Effector memory CD4-positive, alpha-beta T cell (primary cell): ENCODE data around the gene PRPF40A.
A peak's percentile ranks its signal among the peaks of the same experiment; 100 is the strongest.
"Not testable (repeated sequence)": the region's sequence is repeated elsewhere in the genome, so short reads cannot be mapped to it uniquely, and the experiment has no call there.

Source experiments
- DNase-seq, 3 donors: peaks; one replicate each; pipeline ENCODE4 v3.0.0-alpha.2; 2020
- H3K27ac ChIP-seq: 2 replicates; pipeline ENCODE4 v1.7.0; 2013; ENCODE audit warnings: mild to moderate bottlenecking, low read length, moderate library complexity; ENCODE audit not compliant: insufficient read depth, poor library complexity, severe bottlenecking
- H3K27me3 ChIP-seq: replicated peaks from 2 replicates; pipeline ENCODE4 v1.7.0; 2013; ENCODE audit warnings: mild to moderate bottlenecking, low read length; ENCODE audit not compliant: insufficient read depth, control insufficient read depth, poor library complexity, severe bottlenecking
- H3K36me3 ChIP-seq: 2 replicates; pipeline ENCODE4 v1.7.0; 2013; ENCODE audit warnings: mild to moderate bottlenecking, low read length, moderate library complexity; ENCODE audit not compliant: control insufficient read depth, insufficient read depth
- H3K4me1 ChIP-seq: 2 replicates; pipeline ENCODE4 v1.7.0; 2013; ENCODE audit warnings: low read length, mild to moderate bottlenecking; ENCODE audit not compliant: control insufficient read depth, insufficient read depth, poor library complexity, severe bottlenecking
- H3K4me3 ChIP-seq: 2 replicates; pipeline ENCODE4 v1.7.0; 2013; ENCODE audit warnings: low read length, low read depth, mild to moderate bottlenecking; ENCODE audit not compliant: insufficient read depth, poor library complexity, severe bottlenecking
- H3K9me3 ChIP-seq: 2 replicates; pipeline ENCODE4 v1.7.0; 2013; ENCODE audit warnings: mild to moderate bottlenecking, low read length, moderate library complexity; ENCODE audit not compliant: control insufficient read depth
- total RNA-seq, 3 donors: gene quantifications; one replicate each; lab custom pipeline; 2026; lab: John Stamatoyannopoulos, UW

PRPF40A gene
- total RNA-seq: 176 to 187 (median 177) reads per million in 3 donors

DNA sequence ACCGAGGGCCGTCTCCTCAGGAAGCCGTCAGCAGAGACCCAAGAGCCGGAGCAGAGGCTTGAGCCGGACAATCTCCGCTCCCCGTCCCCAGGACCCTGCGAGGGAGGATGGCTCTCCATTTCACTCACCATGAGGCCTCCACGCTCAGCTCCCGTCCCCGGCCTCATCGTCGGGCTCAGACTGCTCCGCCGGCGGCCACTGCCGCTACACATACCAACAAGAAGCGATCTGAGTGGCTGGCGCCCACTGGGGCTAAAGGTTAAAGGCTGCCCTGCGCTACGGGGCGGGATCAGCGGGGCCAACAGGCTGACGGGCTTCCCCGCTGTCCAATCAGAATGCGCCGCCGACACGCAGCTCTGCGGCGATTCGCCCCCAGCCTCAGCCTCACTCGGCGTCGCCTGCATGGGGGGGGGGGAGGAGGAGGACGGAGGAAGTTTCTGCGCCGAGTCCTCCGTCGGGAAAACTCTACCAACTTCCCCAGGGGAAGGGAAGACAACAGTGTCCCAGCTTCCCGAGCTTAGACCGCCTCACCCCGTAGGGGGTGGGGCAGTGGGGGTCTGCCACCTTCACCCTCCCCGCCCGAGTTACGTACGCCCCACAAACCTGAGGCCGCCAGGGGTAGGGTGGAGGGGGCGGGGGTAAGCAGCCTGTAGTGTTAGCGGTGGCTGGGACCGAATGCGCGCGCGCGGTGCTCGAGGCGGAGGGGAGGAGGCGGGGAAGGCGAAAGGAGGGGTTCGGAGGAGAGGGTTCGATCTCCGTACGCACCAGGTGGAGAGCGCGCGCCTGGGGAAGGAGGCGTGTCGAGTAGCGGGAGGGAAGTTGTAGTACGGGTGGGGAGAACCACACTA, at the start of gene PRPF40A:
PRPF40A (minus strand) TSS at position 234 of the 848 bp plus-strand sequence; CDS start at position 212, 22 bp downstream.
- H3K9me3 ChIP-seq: no peaks in the 10 kb centered on the region
- H3K27me3 ChIP-seq: no peaks in the 10 kb centered on the region
- peak within 1 kb of the TSS; percentile 97 for H3K27ac ChIP-seq
- H3K36me3 ChIP-seq: peaks cover 18% of the 10 kb centered on the region
- peak within 1 kb of the TSS; percentile 100 for H3K4me3 ChIP-seq
- peak; percentile 97 to 98 (median 98) for DNase-seq
- H3K4me1 ChIP-seq: peaks cover 13% of the 10 kb centered on the region

DNA sequence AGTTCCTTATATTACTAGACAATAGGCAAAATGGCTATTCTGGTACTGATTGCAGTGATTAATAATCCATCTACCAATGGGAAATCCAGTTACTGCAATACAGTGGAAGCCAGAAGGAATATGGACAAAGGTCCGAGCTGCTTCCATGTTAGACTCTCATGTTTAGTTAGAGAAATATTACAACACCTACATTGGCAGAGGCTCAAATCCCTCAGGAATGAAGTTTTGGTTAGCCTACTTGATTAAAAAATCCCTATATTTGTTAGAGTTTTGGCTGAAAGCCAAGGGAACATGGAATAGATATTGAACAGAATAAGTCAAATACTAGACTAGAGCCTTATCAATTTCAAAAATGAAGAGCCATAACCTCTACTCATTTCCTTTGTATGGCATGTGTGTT, 49.7 kb upstream of the PRPF40A start:
- DNase-seq: no peak
- Histone ChIP-seq H3K27ac (no peak overlapping the region), H3K9me3 (no peaks in the 10 kb centered on the region), H3K4me3 (no peak overlapping the region), H3K36me3 (no peaks in the 10 kb centered on the region), H3K27me3 (no peaks in the 10 kb centered on the region), H3K4me1 (no peaks in the 10 kb centered on the region)

DNA sequence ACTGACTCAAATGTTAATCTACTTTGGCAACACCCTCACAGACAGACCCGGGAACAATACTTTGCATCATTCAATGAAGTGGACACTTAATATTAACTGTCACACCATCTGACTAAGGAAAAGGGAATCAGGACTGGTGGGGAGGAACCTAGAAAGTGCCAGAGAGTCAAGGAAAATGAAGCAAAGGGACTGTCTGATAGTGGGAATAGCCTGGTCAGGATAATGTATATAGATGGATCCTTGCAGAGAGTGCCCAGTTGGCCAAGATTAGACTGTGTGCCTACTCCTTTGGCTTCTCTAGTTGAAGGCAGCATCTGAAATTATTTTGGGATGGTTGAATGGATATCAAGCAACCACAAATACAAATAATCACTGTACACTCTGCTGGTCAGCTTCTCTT, 46.4 kb upstream of the PRPF40A start:
- Histone ChIP-seq H3K9me3 (no peaks in the 10 kb centered on the region), H3K4me1 (no peaks in the 10 kb centered on the region), H3K36me3 (no peaks in the 10 kb centered on the region), H3K27ac (no peak overlapping the region), H3K27me3 (no peaks in the 10 kb centered on the region), H3K4me3 (no peak overlapping the region)
- DNase-seq: no peak

DNA sequence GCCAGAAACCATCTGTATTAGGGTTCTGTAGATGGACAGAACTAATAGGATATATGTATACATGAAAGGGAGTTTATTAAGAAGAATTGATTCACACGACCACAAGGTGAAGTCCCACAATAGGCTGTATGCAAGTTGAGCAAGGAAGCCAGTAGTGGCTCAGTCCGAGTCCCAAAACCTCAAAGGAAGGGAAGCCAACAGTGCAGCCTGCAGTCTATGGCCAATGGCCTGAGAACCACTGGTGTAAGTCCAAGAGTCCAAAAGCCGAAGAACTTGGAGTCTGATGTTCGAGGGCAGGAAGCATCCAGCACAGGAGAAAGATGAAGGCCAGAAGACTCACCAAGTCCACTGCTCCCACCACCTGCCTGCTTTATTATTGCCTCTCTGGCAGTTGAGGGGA, 45.9 kb upstream of the PRPF40A start:
- not testable (repeated sequence) for H3K27ac ChIP-seq, H3K4me3 ChIP-seq, H3K9me3 ChIP-seq, H3K27me3 ChIP-seq, H3K36me3 ChIP-seq, H3K4me1 ChIP-seq, DNase-seq

DNA sequence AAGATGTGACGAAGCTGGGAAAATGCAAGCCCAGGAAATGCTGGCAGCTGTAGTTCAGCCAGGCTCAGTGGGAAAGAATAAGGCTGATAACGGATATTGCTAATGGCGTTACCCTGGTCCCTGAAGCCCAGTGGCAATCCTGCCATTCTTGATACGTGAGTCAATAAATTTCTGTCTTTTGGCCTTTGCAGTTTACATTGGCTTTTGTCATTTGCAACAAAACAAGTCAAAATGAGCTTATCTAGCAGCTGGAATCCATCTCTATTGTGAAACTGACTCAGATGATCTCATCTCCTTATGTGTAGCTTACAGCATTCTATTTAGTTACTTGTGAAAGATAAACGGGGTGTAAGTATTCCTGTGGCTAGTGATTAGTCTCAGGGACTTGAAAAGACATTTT, 44.9 kb upstream of the PRPF40A start:
- H3K36me3 ChIP-seq: no peaks in the 10 kb centered on the region
- no peak overlapping the region for H3K4me3 ChIP-seq
- no peaks in the 10 kb centered on the region for H3K27me3 ChIP-seq
- no peaks in the 10 kb centered on the region for H3K9me3 ChIP-seq
- no peak for DNase-seq
- no peak overlapping the region for H3K27ac ChIP-seq
- no peaks in the 10 kb centered on the region for H3K4me1 ChIP-seq

DNA sequence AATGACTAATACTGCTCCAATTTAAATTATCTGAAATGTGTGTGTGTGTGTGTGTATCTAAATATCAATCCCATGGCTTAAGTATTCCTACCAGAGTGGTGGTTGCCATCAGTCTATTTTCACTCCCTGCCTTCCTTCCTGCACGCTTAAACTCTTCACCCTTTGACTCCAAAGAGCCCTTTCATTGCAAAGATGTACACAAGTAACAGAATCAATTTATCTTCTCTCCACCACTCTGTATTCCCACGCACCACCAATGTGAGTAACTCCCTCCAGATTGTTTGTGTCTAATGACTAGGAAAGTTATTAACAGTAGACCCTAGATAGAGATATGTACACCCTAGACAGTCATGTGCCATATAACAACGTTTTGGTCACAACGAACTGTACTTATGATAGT, 44.0 kb upstream of the PRPF40A start:
- H3K9me3 ChIP-seq: no peaks in the 10 kb centered on the region
- no peak overlapping the region for H3K27ac ChIP-seq
- H3K27me3 ChIP-seq: no peaks in the 10 kb centered on the region
- H3K4me3 ChIP-seq: no peak overlapping the region
- no peak for DNase-seq
- H3K36me3 ChIP-seq: peaks cover 3% of the 10 kb centered on the region
- H3K4me1 ChIP-seq: no peaks in the 10 kb centered on the region

DNA sequence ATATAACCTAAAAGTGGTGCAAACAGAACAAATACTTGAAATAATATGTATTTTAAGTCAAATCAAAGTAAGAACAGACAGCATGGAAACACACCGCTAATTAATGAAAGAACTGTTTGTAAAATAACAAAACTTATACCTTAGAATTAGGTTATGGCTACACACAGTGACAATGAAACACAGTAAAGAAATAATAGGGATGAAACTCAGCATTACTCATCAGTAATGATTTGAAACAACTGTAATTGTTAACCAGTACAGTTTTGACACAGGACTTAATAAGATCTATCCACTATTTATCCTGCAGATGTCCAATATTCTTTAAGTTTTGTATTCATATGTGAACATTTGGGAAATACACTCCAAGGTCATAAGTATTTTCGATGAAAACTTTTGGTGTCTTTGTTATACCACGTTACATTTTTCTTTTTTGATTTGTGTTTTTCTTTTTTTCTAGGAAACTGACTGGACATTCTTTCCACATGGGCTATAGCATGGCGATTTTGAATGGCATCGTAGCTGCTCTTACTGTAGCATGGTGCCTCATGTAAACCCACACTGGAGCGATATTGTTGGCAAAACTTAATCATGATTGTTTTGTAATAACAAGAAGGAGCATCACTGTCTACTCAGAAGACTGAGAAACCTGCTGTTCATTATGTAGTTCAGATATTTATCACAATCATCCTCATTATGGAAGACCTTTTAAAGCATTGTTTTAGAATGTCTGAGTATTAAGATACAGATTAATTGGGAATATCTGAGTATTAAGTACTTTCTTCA, 42.2 kb upstream of the PRPF40A start:
- H3K27me3 ChIP-seq: no peaks in the 10 kb centered on the region
- no peak overlapping the region for H3K4me3 ChIP-seq
- no peaks in the 10 kb centered on the region for H3K4me1 ChIP-seq
- no peaks in the 10 kb centered on the region for H3K9me3 ChIP-seq
- H3K27ac ChIP-seq: no peak overlapping the region
- peaks cover 3% of the 10 kb centered on the region for H3K36me3 ChIP-seq
- no peak for DNase-seq

DNA sequence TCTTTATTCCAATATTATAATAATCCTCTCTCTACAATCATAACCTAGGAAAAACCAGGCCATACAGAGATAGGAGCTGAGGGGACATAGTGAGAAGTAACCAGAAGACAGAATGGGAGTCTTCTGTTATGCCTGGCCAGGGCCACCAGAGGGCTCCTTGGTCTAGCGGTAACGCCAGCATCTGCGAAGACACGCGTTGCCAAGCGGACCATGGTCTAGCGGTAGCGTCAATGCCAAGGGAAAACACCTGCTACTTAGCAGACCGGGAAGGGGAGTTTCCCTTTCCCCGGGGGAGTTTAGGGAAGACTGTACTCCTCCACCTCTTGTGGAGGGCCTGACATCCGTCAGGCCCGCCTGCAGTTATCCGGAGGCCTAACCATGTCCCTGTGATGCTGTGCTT, 37.8 kb upstream of the PRPF40A start:
- peaks cover 5% of the 10 kb centered on the region for H3K36me3 ChIP-seq
- DNase-seq: no peak

DNA sequence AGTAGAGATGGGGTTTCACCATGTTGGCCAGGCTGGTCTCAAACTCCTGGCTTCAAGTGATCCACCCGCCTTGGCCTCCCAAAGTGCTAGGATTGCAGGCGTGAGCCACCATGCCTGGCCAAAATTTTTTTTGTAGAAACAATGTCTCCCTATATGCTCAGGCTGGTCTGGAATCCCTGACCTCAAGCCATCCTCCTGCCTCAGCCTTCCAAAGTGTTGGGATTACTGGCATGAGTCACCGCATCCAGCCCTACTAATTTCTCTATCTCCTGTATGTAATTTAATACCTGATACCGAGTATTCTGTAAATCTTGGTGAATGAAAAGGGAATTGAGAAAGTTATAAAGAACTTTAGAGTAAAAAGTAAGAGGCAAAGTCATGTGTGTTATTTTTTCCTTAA, 30.5 kb upstream of the PRPF40A start:
- DNase-seq, H3K36me3 ChIP-seq, H3K27ac ChIP-seq, H3K27me3 ChIP-seq, H3K4me3 ChIP-seq, H3K4me1 ChIP-seq, H3K9me3 ChIP-seq: not testable (repeated sequence)

More for the DNA sequence above, 37.8 kb upstream of the PRPF40A start:
- Histone ChIP-seq H3K27me3 (no peaks in the 10 kb centered on the region), H3K9me3 (no peaks in the 10 kb centered on the region), H3K4me1 (no peaks in the 10 kb centered on the region), H3K4me3 (no peak overlapping the region), H3K27ac (no peak overlapping the region)

DNA sequence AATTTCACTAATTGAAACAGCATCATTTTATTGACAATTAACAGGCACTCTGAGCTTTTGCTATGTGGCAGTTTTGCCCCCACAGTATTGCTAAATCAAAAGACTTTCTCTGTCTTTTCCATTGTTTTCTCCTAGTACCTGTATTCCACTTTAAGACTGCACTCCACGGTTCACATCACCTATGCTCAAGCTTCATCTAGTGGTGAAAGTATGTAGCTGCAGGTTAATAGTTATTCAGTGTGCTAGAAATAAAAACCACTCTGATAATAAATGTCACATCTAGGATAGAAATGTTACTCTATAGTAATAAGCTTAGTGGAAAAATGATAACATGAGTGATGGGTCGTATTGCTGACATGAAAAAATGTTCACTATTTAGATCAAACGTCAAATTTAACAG, 25.7 kb upstream of the PRPF40A start:
- Histone ChIP-seq H3K4me3 (no peak overlapping the region), H3K9me3 (no peaks in the 10 kb centered on the region), H3K36me3 (peaks cover 6% of the 10 kb centered on the region), H3K27ac (no peak overlapping the region), H3K4me1 (no peaks in the 10 kb centered on the region), H3K27me3 (no peaks in the 10 kb centered on the region)
- DNase-seq: no peak
